GM12878 (cell line): ENCODE results near the gene CREB5. TPM values are rescaled to one million over a fixed set of nuclear protein-coding genes. Genes with fewer than 3 reads are reported as not detected.
A peak's percentile ranks its signal among the peaks of the same experiment; 100 is the strongest.

Source experiments
- GATAD2B ChIP-seq: fragments of 450-650 bp; conservative IDR thresholded peaks from 2 replicates; pipeline ENCODE4 v1.6.1; 2017; ENCODE audit warnings: low read depth, mild to moderate bottlenecking, moderate library complexity
- JUNB ChIP-seq: IDR thresholded peaks from 2 replicates; pipeline ENCODE4 v1.6.1; 2016; ENCODE audit warnings: antibody characterized with exemption, mild to moderate bottlenecking
- KAT2A ChIP-seq: conservative IDR thresholded peaks from 2 replicates; pipeline ENCODE4 v1.6.1; 2011; ENCODE audit warnings: low read depth, low read length; ENCODE audit not compliant: control insufficient read depth
- NR2C2 ChIP-seq: IDR thresholded peaks from 2 replicates; pipeline ENCODE4 v1.6.1; 2011; ENCODE audit warnings: borderline replicate concordance, low read depth; ENCODE audit not compliant: control insufficient read depth, insufficient read length
- TCF3 ChIP-seq: IDR thresholded peaks from 2 replicates; pipeline ENCODE4 v1.6.1; 2012; ENCODE audit warnings: low read depth, mild to moderate bottlenecking, low read length, borderline replicate concordance; ENCODE audit not compliant: insufficient read depth
- polyA plus RNA-seq, 11 experiments: library from polyadenylated mRNA; depleted of rRNA in 4 of 11; unstranded in 6 of 11; stranded (reverse) in 5 of 11; fragments of >200 nt; fragmentation: Nextera tagmentation in 4 of 11; fragmentation: Illumina TruSeq in 1 of 11; extraction: Ambion mirVana in 4 of 11; extraction: Trizol in 1 of 11; gene quantifications; 1 replicate in 1 of 11; 2 replicates in 10 of 11; pipeline versions ENCODE4 v1.2.1 to v1.2.3, GENCODE V29; 2011 to 2016; ENCODE audit warnings: inconsistent platforms in 2 of 11, missing spikeins in 2 of 11, low read depth in 1 of 11
- total RNA-seq, 4 experiments: library from RNA; depleted of rRNA in 3 of 4; stranded (reverse); fragments of >200 nt in 3 of 4; fragmentation: Illumina TruSeq in 1 of 4; extraction: Trizol in 1 of 4; gene quantifications; 2 replicates each; pipeline versions ENCODE4 v1.2.1 to v1.2.3, GENCODE V29; 2013 to 2021
- TF ChIP-seq, protein P1 (sequence below): IDR thresholded peaks from 2 replicates; pipeline ENCODE4 v1.6.1; 2011; ENCODE audit warnings: mild to moderate bottlenecking, low read depth, low read length, moderate library complexity; ENCODE audit not compliant: insufficient replicate concordance
- TF ChIP-seq, protein P2 (sequence below): fragments of 450-650 bp; IDR thresholded peaks from 2 replicates; pipeline ENCODE4 v1.6.1; 2018; ENCODE audit warnings: borderline replicate concordance, mild to moderate bottlenecking; ENCODE audit not compliant: partially characterized antibody
- TF ChIP-seq, protein P3 (sequence below): IDR thresholded peaks from 2 replicates; pipeline ENCODE4 v1.6.1; 2012; ENCODE audit warnings: low read length, inconsistent platforms
- TF ChIP-seq, protein P4 (sequence below): IDR thresholded peaks from 2 replicates; pipeline ENCODE4 v1.6.1; 2012; ENCODE audit warnings: mild to moderate bottlenecking, low read depth, low read length
- TF ChIP-seq, protein P5 (sequence below): fragments of 450-650 bp; IDR thresholded peaks from 2 replicates; pipeline ENCODE4 v1.6.1; 2017; ENCODE audit warnings: mild to moderate bottlenecking, moderate library complexity
- TF ChIP-seq, protein P6 (sequence below): fragments of 450-650 bp; formaldehyde crosslinking; IDR thresholded peaks from 2 replicates; pipeline ENCODE4 v1.4.0; 2020; ENCODE audit warnings: mild to moderate bottlenecking, moderate library complexity

The CREB5 gene
- total and polyA plus RNA-seq, 10 of the 15 experiments (the other 5 are each of a cell fraction or from before 2014, with no cell fraction given) = 12.9 to 74.1 (median 53.0) TPM

DNA sequence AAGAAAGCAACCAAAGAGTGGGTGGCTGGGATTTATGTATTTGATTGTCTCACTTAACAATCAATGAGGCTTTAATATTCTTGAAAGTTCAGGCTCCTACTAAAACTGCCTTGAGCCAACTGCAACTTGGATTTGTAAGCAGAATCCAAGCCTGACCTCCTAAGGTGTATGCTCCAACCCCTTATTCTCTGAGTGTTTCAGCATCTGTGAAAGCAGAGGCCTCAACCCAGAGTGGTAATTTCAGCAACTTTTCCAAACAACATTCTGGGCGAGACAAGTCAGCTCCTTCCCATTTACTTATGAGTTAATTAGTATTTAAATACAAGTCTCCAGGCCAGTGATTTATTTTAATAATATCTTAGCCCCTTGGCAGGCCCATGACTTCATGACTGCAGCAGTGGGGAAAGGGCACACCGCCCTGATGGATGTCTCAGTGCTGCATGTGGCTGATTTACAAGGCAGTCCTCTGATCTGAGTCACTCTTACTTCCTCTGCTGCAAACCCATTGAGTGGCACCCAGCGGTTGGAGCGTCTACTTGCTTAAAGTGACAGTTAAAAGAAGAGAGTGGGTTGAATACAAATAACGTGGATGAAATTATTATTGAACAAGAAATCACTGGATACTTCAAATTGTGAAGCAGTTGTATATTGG lies 336.7 kb downstream of the CREB5 start (continued):
- TF ChIP-seq, protein P1, sequence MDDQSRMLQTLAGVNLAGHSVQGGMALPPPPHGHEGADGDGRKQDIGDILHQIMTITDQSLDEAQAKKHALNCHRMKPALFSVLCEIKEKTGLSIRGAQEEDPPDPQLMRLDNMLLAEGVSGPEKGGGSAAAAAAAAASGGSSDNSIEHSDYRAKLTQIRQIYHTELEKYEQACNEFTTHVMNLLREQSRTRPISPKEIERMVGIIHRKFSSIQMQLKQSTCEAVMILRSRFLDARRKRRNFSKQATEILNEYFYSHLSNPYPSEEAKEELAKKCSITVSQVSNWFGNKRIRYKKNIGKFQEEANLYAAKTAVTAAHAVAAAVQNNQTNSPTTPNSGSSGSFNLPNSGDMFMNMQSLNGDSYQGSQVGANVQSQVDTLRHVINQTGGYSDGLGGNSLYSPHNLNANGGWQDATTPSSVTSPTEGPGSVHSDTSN = peak; percentile 56
- no peak for TF ChIP-seq NR2C2
- TF ChIP-seq TCF3 = no peak
- TF ChIP-seq, protein P2, sequence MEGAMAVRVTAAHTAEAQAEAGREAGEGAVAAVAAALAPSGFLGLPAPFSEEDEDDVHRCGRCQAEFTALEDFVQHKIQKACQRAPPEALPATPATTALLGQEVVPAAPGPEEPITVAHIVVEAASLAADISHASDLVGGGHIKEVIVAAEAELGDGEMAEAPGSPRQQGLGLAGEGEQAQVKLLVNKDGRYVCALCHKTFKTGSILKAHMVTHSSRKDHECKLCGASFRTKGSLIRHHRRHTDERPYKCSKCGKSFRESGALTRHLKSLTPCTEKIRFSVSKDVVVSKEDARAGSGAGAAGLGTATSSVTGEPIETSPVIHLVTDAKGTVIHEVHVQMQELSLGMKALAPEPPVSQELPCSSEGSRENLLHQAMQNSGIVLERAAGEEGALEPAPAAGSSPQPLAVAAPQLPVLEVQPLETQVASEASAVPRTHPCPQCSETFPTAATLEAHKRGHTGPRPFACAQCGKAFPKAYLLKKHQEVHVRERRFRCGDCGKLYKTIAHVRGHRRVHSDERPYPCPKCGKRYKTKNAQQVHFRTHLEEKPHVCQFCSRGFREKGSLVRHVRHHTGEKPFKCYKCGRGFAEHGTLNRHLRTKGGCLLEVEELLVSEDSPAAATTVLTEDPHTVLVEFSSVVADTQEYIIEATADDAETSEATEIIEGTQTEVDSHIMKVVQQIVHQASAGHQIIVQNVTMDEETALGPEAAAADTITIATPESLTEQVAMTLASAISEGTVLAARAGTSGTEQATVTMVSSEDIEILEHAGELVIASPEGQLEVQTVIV = no peak
- no peak for TF ChIP-seq JUNB
- no peak for TF ChIP-seq GATAD2B
- TF ChIP-seq, protein P3, sequence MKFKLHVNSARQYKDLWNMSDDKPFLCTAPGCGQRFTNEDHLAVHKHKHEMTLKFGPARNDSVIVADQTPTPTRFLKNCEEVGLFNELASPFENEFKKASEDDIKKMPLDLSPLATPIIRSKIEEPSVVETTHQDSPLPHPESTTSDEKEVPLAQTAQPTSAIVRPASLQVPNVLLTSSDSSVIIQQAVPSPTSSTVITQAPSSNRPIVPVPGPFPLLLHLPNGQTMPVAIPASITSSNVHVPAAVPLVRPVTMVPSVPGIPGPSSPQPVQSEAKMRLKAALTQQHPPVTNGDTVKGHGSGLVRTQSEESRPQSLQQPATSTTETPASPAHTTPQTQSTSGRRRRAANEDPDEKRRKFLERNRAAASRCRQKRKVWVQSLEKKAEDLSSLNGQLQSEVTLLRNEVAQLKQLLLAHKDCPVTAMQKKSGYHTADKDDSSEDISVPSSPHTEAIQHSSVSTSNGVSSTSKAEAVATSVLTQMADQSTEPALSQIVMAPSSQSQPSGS = no peak
- TF ChIP-seq, protein P4, sequence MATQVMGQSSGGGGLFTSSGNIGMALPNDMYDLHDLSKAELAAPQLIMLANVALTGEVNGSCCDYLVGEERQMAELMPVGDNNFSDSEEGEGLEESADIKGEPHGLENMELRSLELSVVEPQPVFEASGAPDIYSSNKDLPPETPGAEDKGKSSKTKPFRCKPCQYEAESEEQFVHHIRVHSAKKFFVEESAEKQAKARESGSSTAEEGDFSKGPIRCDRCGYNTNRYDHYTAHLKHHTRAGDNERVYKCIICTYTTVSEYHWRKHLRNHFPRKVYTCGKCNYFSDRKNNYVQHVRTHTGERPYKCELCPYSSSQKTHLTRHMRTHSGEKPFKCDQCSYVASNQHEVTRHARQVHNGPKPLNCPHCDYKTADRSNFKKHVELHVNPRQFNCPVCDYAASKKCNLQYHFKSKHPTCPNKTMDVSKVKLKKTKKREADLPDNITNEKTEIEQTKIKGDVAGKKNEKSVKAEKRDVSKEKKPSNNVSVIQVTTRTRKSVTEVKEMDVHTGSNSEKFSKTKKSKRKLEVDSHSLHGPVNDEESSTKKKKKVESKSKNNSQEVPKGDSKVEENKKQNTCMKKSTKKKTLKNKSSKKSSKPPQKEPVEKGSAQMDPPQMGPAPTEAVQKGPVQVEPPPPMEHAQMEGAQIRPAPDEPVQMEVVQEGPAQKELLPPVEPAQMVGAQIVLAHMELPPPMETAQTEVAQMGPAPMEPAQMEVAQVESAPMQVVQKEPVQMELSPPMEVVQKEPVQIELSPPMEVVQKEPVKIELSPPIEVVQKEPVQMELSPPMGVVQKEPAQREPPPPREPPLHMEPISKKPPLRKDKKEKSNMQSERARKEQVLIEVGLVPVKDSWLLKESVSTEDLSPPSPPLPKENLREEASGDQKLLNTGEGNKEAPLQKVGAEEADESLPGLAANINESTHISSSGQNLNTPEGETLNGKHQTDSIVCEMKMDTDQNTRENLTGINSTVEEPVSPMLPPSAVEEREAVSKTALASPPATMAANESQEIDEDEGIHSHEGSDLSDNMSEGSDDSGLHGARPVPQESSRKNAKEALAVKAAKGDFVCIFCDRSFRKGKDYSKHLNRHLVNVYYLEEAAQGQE = no peak
- TF ChIP-seq, protein P5, sequence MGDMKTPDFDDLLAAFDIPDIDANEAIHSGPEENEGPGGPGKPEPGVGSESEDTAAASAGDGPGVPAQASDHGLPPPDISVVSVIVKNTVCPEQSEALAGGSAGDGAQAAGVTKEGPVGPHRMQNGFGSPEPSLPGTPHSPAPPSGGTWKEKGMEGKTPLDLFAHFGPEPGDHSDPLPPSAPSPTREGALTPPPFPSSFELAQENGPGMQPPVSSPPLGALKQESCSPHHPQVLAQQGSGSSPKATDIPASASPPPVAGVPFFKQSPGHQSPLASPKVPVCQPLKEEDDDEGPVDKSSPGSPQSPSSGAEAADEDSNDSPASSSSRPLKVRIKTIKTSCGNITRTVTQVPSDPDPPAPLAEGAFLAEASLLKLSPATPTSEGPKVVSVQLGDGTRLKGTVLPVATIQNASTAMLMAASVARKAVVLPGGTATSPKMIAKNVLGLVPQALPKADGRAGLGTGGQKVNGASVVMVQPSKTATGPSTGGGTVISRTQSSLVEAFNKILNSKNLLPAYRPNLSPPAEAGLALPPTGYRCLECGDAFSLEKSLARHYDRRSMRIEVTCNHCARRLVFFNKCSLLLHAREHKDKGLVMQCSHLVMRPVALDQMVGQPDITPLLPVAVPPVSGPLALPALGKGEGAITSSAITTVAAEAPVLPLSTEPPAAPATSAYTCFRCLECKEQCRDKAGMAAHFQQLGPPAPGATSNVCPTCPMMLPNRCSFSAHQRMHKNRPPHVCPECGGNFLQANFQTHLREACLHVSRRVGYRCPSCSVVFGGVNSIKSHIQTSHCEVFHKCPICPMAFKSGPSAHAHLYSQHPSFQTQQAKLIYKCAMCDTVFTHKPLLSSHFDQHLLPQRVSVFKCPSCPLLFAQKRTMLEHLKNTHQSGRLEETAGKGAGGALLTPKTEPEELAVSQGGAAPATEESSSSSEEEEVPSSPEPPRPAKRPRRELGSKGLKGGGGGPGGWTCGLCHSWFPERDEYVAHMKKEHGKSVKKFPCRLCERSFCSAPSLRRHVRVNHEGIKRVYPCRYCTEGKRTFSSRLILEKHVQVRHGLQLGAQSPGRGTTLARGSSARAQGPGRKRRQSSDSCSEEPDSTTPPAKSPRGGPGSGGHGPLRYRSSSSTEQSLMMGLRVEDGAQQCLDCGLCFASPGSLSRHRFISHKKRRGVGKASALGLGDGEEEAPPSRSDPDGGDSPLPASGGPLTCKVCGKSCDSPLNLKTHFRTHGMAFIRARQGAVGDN = no peak
- no peak for TF ChIP-seq KAT2A
- TF ChIP-seq, protein P6, sequence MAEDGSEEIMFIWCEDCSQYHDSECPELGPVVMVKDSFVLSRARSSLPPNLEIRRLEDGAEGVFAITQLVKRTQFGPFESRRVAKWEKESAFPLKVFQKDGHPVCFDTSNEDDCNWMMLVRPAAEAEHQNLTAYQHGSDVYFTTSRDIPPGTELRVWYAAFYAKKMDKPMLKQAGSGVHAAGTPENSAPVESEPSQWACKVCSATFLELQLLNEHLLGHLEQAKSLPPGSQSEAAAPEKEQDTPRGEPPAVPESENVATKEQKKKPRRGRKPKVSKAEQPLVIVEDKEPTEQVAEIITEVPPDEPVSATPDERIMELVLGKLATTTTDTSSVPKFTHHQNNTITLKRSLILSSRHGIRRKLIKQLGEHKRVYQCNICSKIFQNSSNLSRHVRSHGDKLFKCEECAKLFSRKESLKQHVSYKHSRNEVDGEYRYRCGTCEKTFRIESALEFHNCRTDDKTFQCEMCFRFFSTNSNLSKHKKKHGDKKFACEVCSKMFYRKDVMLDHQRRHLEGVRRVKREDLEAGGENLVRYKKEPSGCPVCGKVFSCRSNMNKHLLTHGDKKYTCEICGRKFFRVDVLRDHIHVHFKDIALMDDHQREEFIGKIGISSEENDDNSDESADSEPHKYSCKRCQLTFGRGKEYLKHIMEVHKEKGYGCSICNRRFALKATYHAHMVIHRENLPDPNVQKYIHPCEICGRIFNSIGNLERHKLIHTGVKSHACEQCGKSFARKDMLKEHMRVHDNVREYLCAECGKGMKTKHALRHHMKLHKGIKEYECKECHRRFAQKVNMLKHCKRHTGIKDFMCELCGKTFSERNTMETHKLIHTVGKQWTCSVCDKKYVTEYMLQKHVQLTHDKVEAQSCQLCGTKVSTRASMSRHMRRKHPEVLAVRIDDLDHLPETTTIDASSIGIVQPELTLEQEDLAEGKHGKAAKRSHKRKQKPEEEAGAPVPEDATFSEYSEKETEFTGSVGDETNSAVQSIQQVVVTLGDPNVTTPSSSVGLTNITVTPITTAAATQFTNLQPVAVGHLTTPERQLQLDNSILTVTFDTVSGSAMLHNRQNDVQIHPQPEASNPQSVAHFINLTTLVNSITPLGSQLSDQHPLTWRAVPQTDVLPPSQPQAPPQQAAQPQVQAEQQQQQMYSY (CRISPR knock-in tag) = no peak
